Activated CD8-positive, alpha-beta T cell treated with anti-CD3 and anti-CD28 coated beads for 36 hours (primary cell): Measurements from ENCODE around the gene RFESD. TPM values are rescaled to one million over a fixed set of nuclear protein-coding genes. Genes with fewer than 3 reads are reported as not detected.

Experiments used
- ATAC-seq: fragments of 200-7000 bp; cut with Tn5 transposase; one replicate; pipeline ENCODE4 v1.10.0; 2021; ENCODE audit warnings: mild to moderate bottlenecking, moderate library complexity
- CTCF ChIA-PET: fragments of 350-600 bp; sonication (Branson Sonifier 250); formaldehyde crosslinking; loops from one replicate; lab custom pipeline; 2021; ENCODE audit warnings: antibody characterized with exemption; lab: Charles Lee
- POLR2A ChIA-PET: fragments of 350-600 bp; sonication (Branson Sonifier 250); formaldehyde crosslinking; loops from one replicate; lab custom pipeline; 2021; ENCODE audit warnings: antibody characterized with exemption; lab: Charles Lee
- DNase-seq: peaks from one replicate; pipeline ENCODE4 v3.0.0-alpha.2; 2020
- H3K27ac Mint-ChIP-seq: one replicate; pipeline ENCODE4 v1.8.0; 2021; ENCODE audit warnings: mild to moderate bottlenecking, mixed read lengths
- H3K27me3 Mint-ChIP-seq: one replicate; pipeline ENCODE4 v1.8.0; 2021; ENCODE audit warnings: mixed read lengths
- H3K36me3 Mint-ChIP-seq: one replicate; pipeline ENCODE4 v1.8.0; 2021; ENCODE audit warnings: low read depth, mixed read lengths
- H3K4me1 Mint-ChIP-seq: one replicate; pipeline ENCODE4 v1.8.0; 2021; ENCODE audit warnings: low read depth, mixed read lengths
- H3K4me3 Mint-ChIP-seq: one replicate; pipeline ENCODE4 v1.8.0; 2021; ENCODE audit warnings: mild to moderate bottlenecking, moderate library complexity, mixed read lengths
- H3K9me3 Mint-ChIP-seq: one replicate; pipeline ENCODE4 v1.8.0; 2021; ENCODE audit warnings: mixed read lengths
- CTCF ChIP-seq: fragments of 200-600 bp; IDR thresholded peaks from one replicate; pipeline ENCODE4 v1.8.0; 2022; ENCODE audit warnings: antibody characterized with exemption, mild to moderate bottlenecking
- intact Hi-C: fragments of 100-400 bp; cut with micrococcal nuclease; formaldehyde crosslinking; loops from one replicate; pipeline ENCODE4 v1.10.0; 2022
- total RNA-seq, 2 experiments: library from RNA; stranded (reverse); gene quantifications; one replicate each; pipeline ENCODE4 v1.2.3, GENCODE V29; 2021

Gene RFESD
- total RNA-seq = 1 to 10 TPM; 9.2 to 9.8 TPM

GRCh38 chr5:95646569-95647431 lies at the start of gene RFESD:
TSS of gene RFESD (plus strand) at chr5:95646777. CDS start at chr5:95652272, 5,495 bp downstream.
- DNase-seq (peak; percentile 99), ATAC-seq (peak; percentile 95)
- Mint-ChIP-seq H3K27me3 (no peaks in the 10 kb centered on the region), H3K9me3 (no peaks in the 10 kb centered on the region), H3K4me3 (peak within 1 kb of the TSS; percentile 81), H3K27ac (peak within 1 kb of the TSS; percentile 90), H3K36me3 (no peaks in the 10 kb centered on the region), H3K4me1 (peaks cover 36% of the 10 kb centered on the region)
- ChIA-PET CTCF (interaction anchor here (0.7 to 9.2 kb wide), 12 partner anchors 15 to 362 kb away, joined by 3 to 88 read pairs (median 3); partner anchors contain the start of gene MCTP1), POLR2A (interaction anchor here (0.6 to 2.0 kb wide), 11 partner anchors 14 to 232 kb away, joined by 3 to 6 read pairs (median 3); partner anchors contain the start of gene GLRX)
- intact Hi-C loops = loop anchor here (2.0 to 5.0 kb wide), 2 partner anchors 114 to 176 kb away; partner anchors contain the start of gene GLRX
- no peak for TF ChIP-seq CTCF

- intact Hi-C loops = no loop called here
- ChIA-PET POLR2A (no interaction called here), CTCF (interaction anchor here (0.5 kb wide), 1 partner anchor 13 kb away, joined by 3 read pairs; no protein-coding TSS in a partner anchor)
- Mint-ChIP-seq H3K27ac (no peak overlapping the region), H3K27me3 (no peaks in the 10 kb centered on the region), H3K9me3 (no peaks in the 10 kb centered on the region), H3K4me3 (no peak overlapping the region), H3K4me1 (no peaks in the 10 kb centered on the region), H3K36me3 (peaks cover 6% of the 10 kb centered on the region)
- ATAC-seq (no peak), DNase-seq (no peak)
- TF ChIP-seq CTCF = no peak
Measured at GRCh38 chr5:95599252-95599651, 47.3 kb upstream of the RFESD start.

GRCh38 chr5:95600557-95600956 lies 46.0 kb upstream of the RFESD start:
- no peaks in the 10 kb centered on the region for H3K4me1 Mint-ChIP-seq
- ATAC-seq (no peak), DNase-seq (no peak)
- ChIA-PET POLR2A (no interaction called here), CTCF (interaction anchor here (1.4 to 1.6 kb wide), 2 partner anchors 11 to 23 kb away, joined by 4 to 5 read pairs; no protein-coding TSS in a partner anchor)
- TF ChIP-seq CTCF = no peak
- no peaks in the 10 kb centered on the region for H3K27me3 Mint-ChIP-seq
- peaks cover 6% of the 10 kb centered on the region for H3K36me3 Mint-ChIP-seq
- intact Hi-C loops = no loop called here
- no peak overlapping the region for H3K27ac Mint-ChIP-seq
- H3K9me3 Mint-ChIP-seq = no peaks in the 10 kb centered on the region
- H3K4me3 Mint-ChIP-seq = no peak overlapping the region

GRCh38 chr5:95605786-95606185 lies 40.8 kb upstream of the RFESD start:
- DNase-seq (no peak), ATAC-seq (no peak)
- Mint-ChIP-seq H3K36me3 (peaks cover 6% of the 10 kb centered on the region), H3K27ac (no peak overlapping the region), H3K27me3 (no peaks in the 10 kb centered on the region), H3K9me3 (no peaks in the 10 kb centered on the region), H3K4me1 (no peaks in the 10 kb centered on the region), H3K4me3 (no peak overlapping the region)
- CTCF ChIA-PET = no interaction called here
- TF ChIP-seq CTCF = no peak
- POLR2A ChIA-PET = no interaction called here
- intact Hi-C loops = no loop called here

GRCh38 chr5:95606419-95606818 lies 40.2 kb upstream of the RFESD start:
- no peak for ATAC-seq
- no peaks in the 10 kb centered on the region for H3K4me1 Mint-ChIP-seq
- H3K4me3 Mint-ChIP-seq = no peak overlapping the region
- TF ChIP-seq CTCF = no peak
- ChIA-PET CTCF (no interaction called here), POLR2A (no interaction called here)
- no peak for DNase-seq
- intact Hi-C loops = no loop called here
- H3K27ac Mint-ChIP-seq = no peak overlapping the region
- H3K27me3 Mint-ChIP-seq = no peaks in the 10 kb centered on the region
- peaks cover 4% of the 10 kb centered on the region for H3K36me3 Mint-ChIP-seq
- H3K9me3 Mint-ChIP-seq = no peaks in the 10 kb centered on the region
